Testis (tissue), 3 donors: ENCODE measurements around the gene NRBP1. TPM values are rescaled to one million over a fixed set of nuclear protein-coding genes. Genes with fewer than 3 reads are reported as not detected.
A peak's percentile ranks its signal among the peaks of the same experiment; 100 is the strongest.
"Not testable (repeated sequence)": the region's sequence is repeated elsewhere in the genome, so short reads cannot be mapped to it uniquely, and the experiment has no call there.

Experiments used
- DNase-seq: peaks from one replicate; pipeline ENCODE4 v3.0.0-alpha.2; 2019
- H3K27ac ChIP-seq, 2 donors: fragments of 200-600 bp; sonication (generic); one replicate each; pipeline ENCODE4 v1.5.1; 2019
- H3K27me3 ChIP-seq: fragments of 200-600 bp; sonication (generic); one replicate; pipeline ENCODE4 v1.5.1; 2019
- H3K36me3 ChIP-seq: fragments of 200-600 bp; sonication (generic); one replicate; pipeline ENCODE4 v1.5.1; 2017; ENCODE audit warnings: low read depth; ENCODE audit errors: missing control alignments
- H3K4me1 ChIP-seq: fragments of 200-600 bp; sonication (generic); one replicate; pipeline ENCODE4 v1.5.1; 2019
- H3K4me3 ChIP-seq, 2 donors: fragments of 200-600 bp; sonication (generic); one replicate each; pipeline ENCODE4 v1.5.1; 2017 to 2019
- H3K9me3 ChIP-seq: fragments of 200-600 bp; sonication (generic); one replicate; pipeline ENCODE4 v1.5.1; 2017
- POLR2A ChIP-seq: fragments of 450-650 bp; IDR thresholded peaks from one replicate; pipeline ENCODE4 v1.6.1; 2017; ENCODE audit warnings: antibody characterized with exemption, mild to moderate bottlenecking, moderate library complexity
- WGBS, 2 donors: methylation state at CpG; one replicate each; pipeline ENCODE4 v1.1.5; 2018; 5-methylcytosine and 5-hydroxymethylcytosine counted together
- intact Hi-C: fragments of 100-400 bp; cut with DNase I; formaldehyde crosslinking; loops from one replicate; pipeline ENCODE4 v1.15.1; 2023; ENCODE audit warnings: low total_unique reads
- polyA plus RNA-seq: library from polyadenylated mRNA; stranded (reverse); fragments of 350-450 nt; fragmentation: Illumina TruSeq; extraction: RNeasy Lipid Tissue Mini Kit (QIAGEN cat#74804); gene quantifications from one replicate; pipeline ENCODE4 v1.2.3, GENCODE V29; 2014; ENCODE audit warnings: low read depth, low replicate concordance; ENCODE audit not compliant: insufficient read depth
- total RNA-seq, 2 donors: library from RNA; depleted of rRNA; stranded (reverse); fragments of >200 nt; gene quantifications; one replicate each; pipeline ENCODE4 v1.2.3, GENCODE V29; 2016
- TF ChIP-seq, protein P1 (sequence below), 3 experiments: fragments of 450-650 bp in 2 of 3; fragments of 200-600 bp in 1 of 3; sonication (generic) in 1 of 3; IDR thresholded peaks; one replicate each; pipeline ENCODE4 v1.5.1; 2016 to 2019; ENCODE audit warnings: antibody characterized with exemption in 3 of 3, mild to moderate bottlenecking in 2 of 3, moderate library complexity in 1 of 3

The NRBP1 gene
- total and polyA plus RNA-seq, 3 donors from 2014 or later = 112 to 191 (median 139) TPM

DNA sequence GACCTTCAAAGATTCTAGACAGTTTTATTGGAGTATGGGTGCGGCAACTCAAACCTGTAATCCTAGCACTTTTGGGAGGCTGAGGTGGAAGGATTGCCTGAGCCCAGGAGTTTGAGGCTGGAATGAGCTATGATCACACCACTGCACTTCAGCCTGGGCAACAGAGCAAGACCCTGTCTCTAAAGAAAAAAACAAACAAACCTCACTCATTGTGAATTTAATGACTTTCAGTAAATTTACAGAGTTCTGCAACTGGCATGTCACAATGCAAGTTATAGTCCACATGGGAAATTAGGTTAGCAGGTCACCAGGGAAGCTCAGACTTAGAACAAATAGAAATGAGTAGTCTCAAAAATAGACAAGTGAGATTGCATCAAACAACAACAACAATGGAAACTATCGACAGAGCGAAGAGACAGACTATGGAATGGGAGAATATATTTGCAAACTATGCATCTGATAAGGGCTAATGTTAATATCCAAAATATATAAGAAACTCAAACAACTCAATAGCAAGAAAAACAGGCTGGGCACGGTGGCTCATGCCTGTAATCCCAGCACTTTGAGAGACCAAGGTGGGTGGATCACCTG is 6.7 kb upstream of the NRBP1 start:
- WGBS, 2 donors = 89 to 90% methylated on average over 4 of the region's 4 CpGs
- intact Hi-C loops = no loop called here

DNA sequence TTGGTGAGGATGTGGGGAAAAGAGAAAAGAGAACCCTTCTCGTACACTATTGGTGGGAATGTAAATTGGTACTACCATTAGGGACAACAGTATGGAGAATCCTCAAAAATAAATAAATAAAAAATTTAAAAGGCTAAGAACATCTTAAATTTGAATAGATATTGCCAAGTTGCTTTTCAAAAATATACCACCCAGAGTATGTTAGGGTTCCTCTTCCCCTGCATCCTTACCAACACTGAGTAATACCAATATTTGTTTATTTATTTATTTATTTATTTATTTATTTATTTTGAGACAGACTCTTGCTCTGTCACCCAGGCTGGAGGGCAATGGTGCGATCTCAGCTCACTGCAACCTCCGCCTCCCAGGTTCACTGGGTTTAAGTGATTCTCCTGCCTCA is 5.5 kb upstream of the NRBP1 start:
- Histone ChIP-seq H3K27ac (no peak overlapping the region), H3K4me3 (no peak overlapping the region), H3K4me1 (no peaks in the 10 kb centered on the region), H3K27me3 (no peaks in the 10 kb centered on the region), H3K9me3 (no peaks in the 10 kb centered on the region), H3K36me3 (no peaks in the 10 kb centered on the region)
- DNase-seq = no peak
- no peak for TF ChIP-seq POLR2A
- 98% methylated on average over 3 of the region's 3 CpGs for WGBS, 2 donors
- intact Hi-C loops = no loop called here

More for the DNA sequence above, 6.7 kb upstream of the NRBP1 start:
- no peak for TF ChIP-seq POLR2A
- TF ChIP-seq, protein P1, sequence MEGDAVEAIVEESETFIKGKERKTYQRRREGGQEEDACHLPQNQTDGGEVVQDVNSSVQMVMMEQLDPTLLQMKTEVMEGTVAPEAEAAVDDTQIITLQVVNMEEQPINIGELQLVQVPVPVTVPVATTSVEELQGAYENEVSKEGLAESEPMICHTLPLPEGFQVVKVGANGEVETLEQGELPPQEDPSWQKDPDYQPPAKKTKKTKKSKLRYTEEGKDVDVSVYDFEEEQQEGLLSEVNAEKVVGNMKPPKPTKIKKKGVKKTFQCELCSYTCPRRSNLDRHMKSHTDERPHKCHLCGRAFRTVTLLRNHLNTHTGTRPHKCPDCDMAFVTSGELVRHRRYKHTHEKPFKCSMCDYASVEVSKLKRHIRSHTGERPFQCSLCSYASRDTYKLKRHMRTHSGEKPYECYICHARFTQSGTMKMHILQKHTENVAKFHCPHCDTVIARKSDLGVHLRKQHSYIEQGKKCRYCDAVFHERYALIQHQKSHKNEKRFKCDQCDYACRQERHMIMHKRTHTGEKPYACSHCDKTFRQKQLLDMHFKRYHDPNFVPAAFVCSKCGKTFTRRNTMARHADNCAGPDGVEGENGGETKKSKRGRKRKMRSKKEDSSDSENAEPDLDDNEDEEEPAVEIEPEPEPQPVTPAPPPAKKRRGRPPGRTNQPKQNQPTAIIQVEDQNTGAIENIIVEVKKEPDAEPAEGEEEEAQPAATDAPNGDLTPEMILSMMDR (IDR thresholded peaks at IDR 0.05) = no peak
- H3K27ac ChIP-seq = no peak overlapping the region
- H3K9me3 ChIP-seq = no peaks in the 10 kb centered on the region
- no peaks in the 10 kb centered on the region for H3K27me3 ChIP-seq
- DNase-seq = no peak
- H3K4me1 ChIP-seq = no peaks in the 10 kb centered on the region
- no peak overlapping the region for H3K4me3 ChIP-seq
- H3K36me3 ChIP-seq = no peaks in the 10 kb centered on the region

DNA sequence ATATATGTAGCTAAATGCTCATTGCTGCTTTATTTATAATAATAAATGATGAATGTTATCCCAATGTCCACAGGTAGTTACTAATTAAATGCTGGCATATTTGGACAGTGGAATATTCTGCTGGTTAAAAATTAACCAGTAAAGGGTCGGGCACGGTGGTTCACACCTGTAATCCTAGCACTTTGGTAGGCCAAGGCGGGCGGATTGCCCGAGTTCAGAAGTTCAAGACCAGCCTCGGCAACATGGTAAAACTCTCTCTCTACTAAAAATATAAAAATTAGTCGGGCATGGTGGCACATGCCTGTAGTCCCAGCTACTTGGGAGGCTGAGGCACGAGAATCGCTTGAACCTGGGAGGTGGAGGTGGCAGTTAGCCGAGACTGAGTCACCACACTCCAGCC is 3.4 kb upstream of the NRBP1 start:
- H3K27me3 ChIP-seq, DNase-seq, H3K4me3 ChIP-seq, H3K36me3 ChIP-seq, intact Hi-C loops, H3K9me3 ChIP-seq, H3K4me1 ChIP-seq, H3K27ac ChIP-seq: not testable (repeated sequence)
- 92 to 94% methylated on average over 10 of the region's 10 CpGs for WGBS, 2 donors

DNA sequence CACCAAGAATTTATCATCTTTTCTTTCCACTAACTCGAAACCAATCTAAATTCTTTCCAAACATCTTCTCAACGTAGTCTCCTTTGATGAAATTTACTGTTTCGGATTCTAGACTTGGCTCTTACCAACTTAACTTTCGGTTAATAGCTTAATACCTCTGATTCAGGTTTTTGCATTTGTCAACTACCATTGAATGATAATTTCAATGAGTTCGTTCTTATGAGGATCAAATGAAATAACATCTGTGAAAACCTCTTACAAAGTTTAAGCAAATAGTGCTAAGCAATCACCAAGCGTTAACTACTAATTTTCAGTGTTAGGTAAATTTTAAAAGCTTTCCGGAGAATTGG is 593 bp upstream of the NRBP1 start:
- no peak for DNase-seq
- no peaks in the 10 kb centered on the region for H3K27me3 ChIP-seq
- TF ChIP-seq, protein P1 (IDR thresholded peaks at IDR 0.05) = no peak
- TF ChIP-seq POLR2A = no peak
- peak overlapping the region; percentile 94 to 98 for H3K27ac ChIP-seq
- intact Hi-C loops = no loop called here
- 6 to 7% methylated on average over 7 of the region's 7 CpGs for WGBS, 2 donors
- H3K9me3 ChIP-seq = no peaks in the 10 kb centered on the region
- H3K4me3 ChIP-seq = peak overlapping the region; percentile 95 to 100
- H3K36me3 ChIP-seq = no peaks in the 10 kb centered on the region
- H3K4me1 ChIP-seq = peaks cover 13% of the 10 kb centered on the region

DNA sequence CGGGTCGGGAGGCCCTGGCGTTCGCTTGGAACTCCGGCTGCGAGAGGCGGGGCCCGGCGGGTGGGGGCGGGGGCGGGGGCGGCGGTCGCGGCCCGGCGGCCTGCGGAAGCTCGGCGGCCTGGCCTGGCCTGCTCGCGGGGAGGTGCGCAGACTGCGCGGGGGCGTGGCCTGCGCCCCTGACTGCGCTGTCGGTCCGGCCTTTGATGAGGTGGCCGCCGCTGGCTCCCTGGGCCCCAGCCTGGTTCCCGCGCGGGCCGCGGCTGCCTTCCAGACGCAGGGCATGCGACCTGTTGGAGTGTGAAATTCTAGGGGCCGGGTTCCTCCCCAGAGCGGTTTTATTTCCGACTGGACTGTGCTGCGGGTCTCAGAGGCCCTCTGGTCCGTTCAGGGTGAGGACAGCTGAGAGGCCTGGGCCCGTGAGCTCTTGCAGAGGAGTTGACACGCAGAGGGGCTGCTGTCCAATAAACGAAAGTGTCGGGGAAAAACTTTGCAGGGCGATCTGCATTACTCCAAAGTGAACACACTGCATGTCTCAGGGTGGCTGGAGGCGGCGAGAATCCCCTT is 629 bp downstream of the NRBP1 start:
- H3K36me3 ChIP-seq = no peaks in the 10 kb centered on the region
- peak; percentile 84 for DNase-seq
- peaks cover 13% of the 10 kb centered on the region for H3K4me1 ChIP-seq
- TF ChIP-seq, protein P1 (IDR thresholded peaks at IDR 0.05) = no peak
- no peak for TF ChIP-seq POLR2A
- no peaks in the 10 kb centered on the region for H3K9me3 ChIP-seq
- peak overlapping the region; percentile 94 to 98 for H3K27ac ChIP-seq
- 0% methylated on average over 10 to 38 of the region's 51 CpGs for WGBS, 2 donors
- H3K27me3 ChIP-seq = no peaks in the 10 kb centered on the region
- H3K4me3 ChIP-seq = peak overlapping the region; percentile 95 to 100
- intact Hi-C loops = no loop called here

DNA sequence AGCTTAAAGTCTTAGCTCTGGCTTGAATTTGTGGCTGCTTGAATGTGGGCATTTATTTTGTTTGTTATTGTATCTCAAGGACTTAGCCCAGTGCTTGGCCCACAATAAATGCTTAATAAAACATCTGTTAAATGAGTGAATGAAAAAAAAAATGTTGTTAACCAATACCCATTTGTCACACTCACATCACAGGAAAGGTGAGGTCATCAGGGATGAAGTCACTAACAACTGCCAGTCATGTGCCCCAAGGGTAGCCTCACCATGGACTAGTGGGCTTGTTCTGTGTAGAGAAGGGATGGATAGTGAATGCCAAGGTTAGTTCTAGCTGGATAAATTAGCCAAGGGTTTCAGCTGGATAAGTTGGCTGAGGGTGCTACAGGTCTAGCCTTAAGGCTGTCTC is 3.0 kb downstream of the NRBP1 start:
- Histone ChIP-seq H3K4me3 (no peak overlapping the region), H3K27me3 (no peaks in the 10 kb centered on the region), H3K27ac (no peak overlapping the region), H3K4me1 (peaks cover 13% of the 10 kb centered on the region), H3K9me3 (no peaks in the 10 kb centered on the region), H3K36me3 (no peaks in the 10 kb centered on the region)
- no peak for TF ChIP-seq POLR2A
- TF ChIP-seq, protein P1 (IDR thresholded peaks at IDR 0.05) = no peak
- no peak for DNase-seq
- intact Hi-C loops = no loop called here
